Kidney (tissue), 14 donors: ENCODE data around the gene BCO2. TPM values are rescaled to one million over a fixed set of nuclear protein-coding genes. Genes with fewer than 3 reads are reported as not detected.
A peak's percentile ranks its signal among the peaks of the same experiment; 100 is the strongest.
"Not testable (repeated sequence)": the region's sequence is repeated elsewhere in the genome, so short reads cannot be mapped to it uniquely, and the experiment has no call there.

ENCODE experiments used
- DNase-seq, 5 donors: peaks; one replicate each; pipeline ENCODE4 v3.0.0-alpha.2; 2013 to 2020
- FAIRE-seq: peaks from 2 replicates; lab custom pipeline; 2012; peaks lifted over from hg19 to GRCh38; lab: Jason Lieb, UNC
- H3K27ac ChIP-seq, 2 donors: one replicate each; pipeline ENCODE4 v1.7.0; 2013; ENCODE audit warnings: low read depth in 2 of 2, low read length in 2 of 2, inconsistent platforms in 1 of 2
- H3K27me3 ChIP-seq: one replicate; pipeline ENCODE4 v1.7.1; 2013; ENCODE audit warnings: low read length, inconsistent platforms; ENCODE audit not compliant: control insufficient read depth, insufficient read depth
- H3K36me3 ChIP-seq, 3 donors: one replicate each; pipeline versions ENCODE4 v1.7.0 to v1.7.1; 2013; ENCODE audit warnings: low read length in 3 of 3, control low read depth in 1 of 3, inconsistent platforms in 1 of 3; ENCODE audit not compliant: insufficient read depth in 3 of 3, control insufficient read depth in 2 of 3
- H3K4me1 ChIP-seq, 3 donors: one replicate each; pipeline versions ENCODE4 v1.7.0 to v1.7.1; 2013; ENCODE audit warnings: low read length in 3 of 3, inconsistent platforms in 1 of 3, low read depth in 1 of 3; ENCODE audit not compliant: control insufficient read depth in 2 of 3, insufficient read depth in 2 of 3
- H3K4me3 ChIP-seq, 3 donors: one replicate each; pipeline versions ENCODE4 v1.7.0 to v1.8.1; 2013; ENCODE audit warnings: low read length in 3 of 3, control low read depth in 1 of 3, inconsistent platforms in 1 of 3
- H3K9ac ChIP-seq, 3 donors: one replicate each; pipeline versions ENCODE4 v1.7.0 to v1.7.1; 2013; ENCODE audit warnings: low read length in 3 of 3, control low read depth in 1 of 3, inconsistent platforms in 1 of 3
- H3K9me3 ChIP-seq, 3 donors: one replicate each; pipeline versions ENCODE4 v1.7.0 to v1.7.1; 2013; ENCODE audit warnings: low read length in 3 of 3, control low read depth in 1 of 3, inconsistent platforms in 1 of 3; ENCODE audit not compliant: control insufficient read depth in 2 of 3, insufficient read depth in 1 of 3
- intact Hi-C: fragments of 100-400 bp; cut with DNase I; formaldehyde crosslinking; loops from one replicate; pipeline ENCODE4 v1.11.1; 2022
- polyA plus RNA-seq: library from polyadenylated mRNA; stranded (reverse); fragments of 350-450 nt; fragmentation: Illumina TruSeq; extraction: RNeasy Lipid Tissue Mini Kit (QIAGEN cat#74804); gene quantifications from one replicate; pipeline ENCODE4 v1.2.3, GENCODE V29; 2014; ENCODE audit warnings: low read depth, low replicate concordance; ENCODE audit not compliant: insufficient read depth
- total RNA-seq: library from RNA; stranded (reverse); fragmentation: NEBNext Ultra II Directional; extraction: Animal tissue kit (Norgen Biotek cat#: 25700); gene quantifications from one replicate; pipeline ENCODE4 v1.2.1, GENCODE V29; 2021
- TF ChIP-seq, protein P1 (sequence below): IDR thresholded peaks from 3 replicates; pipeline ENCODE4 v1.5.1; 2012; ENCODE audit warnings: mild to moderate bottlenecking, moderate library complexity, borderline replicate concordance; ENCODE audit not compliant: insufficient read depth; ENCODE audit errors: extremely low read depth
- donor health status: control.
- donor health status: control.
- donor health status: control.
- donor health status: control.
- donor health status: control.
- donor health status: DM: yes; HTN: yes; CAD: no.
- donor health status: Normal renal cell carcinoma (clear cell type).

The BCO2 gene
- total and polyA plus RNA-seq, 2 donors from 2014 or later, result 6.9 to 9.6 TPM

DNA sequence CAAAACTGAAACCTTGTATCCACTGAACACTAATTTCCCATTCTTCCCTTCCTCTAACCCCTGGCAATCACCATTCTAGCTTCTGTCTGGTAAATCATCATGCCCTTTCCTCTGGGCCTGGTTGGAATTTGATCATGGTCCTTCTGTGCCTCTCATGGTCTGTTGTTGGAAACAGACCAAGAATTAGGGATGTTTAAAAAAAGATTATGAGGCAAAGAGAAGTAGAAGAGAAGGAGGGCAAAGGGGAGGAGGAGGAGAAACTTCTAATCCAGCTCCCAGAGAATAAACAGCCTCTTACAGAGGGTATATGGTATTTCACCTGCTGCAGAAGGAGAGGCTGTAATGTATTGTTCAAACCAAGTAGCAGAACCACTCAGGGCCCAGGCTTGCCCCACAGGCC lies 10.6 kb downstream of the BCO2 start:
- TF ChIP-seq, protein P1, sequence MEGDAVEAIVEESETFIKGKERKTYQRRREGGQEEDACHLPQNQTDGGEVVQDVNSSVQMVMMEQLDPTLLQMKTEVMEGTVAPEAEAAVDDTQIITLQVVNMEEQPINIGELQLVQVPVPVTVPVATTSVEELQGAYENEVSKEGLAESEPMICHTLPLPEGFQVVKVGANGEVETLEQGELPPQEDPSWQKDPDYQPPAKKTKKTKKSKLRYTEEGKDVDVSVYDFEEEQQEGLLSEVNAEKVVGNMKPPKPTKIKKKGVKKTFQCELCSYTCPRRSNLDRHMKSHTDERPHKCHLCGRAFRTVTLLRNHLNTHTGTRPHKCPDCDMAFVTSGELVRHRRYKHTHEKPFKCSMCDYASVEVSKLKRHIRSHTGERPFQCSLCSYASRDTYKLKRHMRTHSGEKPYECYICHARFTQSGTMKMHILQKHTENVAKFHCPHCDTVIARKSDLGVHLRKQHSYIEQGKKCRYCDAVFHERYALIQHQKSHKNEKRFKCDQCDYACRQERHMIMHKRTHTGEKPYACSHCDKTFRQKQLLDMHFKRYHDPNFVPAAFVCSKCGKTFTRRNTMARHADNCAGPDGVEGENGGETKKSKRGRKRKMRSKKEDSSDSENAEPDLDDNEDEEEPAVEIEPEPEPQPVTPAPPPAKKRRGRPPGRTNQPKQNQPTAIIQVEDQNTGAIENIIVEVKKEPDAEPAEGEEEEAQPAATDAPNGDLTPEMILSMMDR, result no peak
- H3K27me3 ChIP-seq, result no peaks in the 10 kb centered on the region
- no peak for FAIRE-seq
- H3K9ac ChIP-seq, result no peak overlapping the region
- H3K27ac ChIP-seq, result no peak overlapping the region
- intact Hi-C loops, result no loop called here
- H3K36me3 ChIP-seq, result no peaks in the 10 kb centered on the region
- no peaks in the 10 kb centered on the region for H3K9me3 ChIP-seq
- H3K4me3 ChIP-seq, result no peak overlapping the region
- no peaks in the 10 kb centered on the region for H3K4me1 ChIP-seq
- DNase-seq, result no peak

DNA sequence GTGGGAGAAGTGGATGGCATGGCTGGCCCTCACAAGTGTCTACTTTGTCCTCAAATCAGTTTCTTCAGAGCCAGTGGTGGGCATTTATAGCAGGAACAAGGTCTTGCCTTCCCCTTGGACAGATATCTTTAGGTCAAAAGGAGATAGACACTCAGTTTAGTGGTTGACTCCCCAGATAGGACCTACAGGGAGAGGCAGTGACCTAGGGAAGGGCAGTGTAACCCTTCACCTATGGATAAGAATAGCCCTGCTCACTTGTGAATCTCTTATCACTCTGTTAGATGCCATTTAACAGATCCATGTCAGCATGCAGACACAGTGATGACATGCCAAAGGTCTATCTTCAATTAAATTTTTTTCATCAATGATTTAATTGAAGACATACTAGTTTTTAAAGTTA lies 11.0 kb downstream of the BCO2 start:
- DNase-seq, result no peak
- intact Hi-C loops, result no loop called here
- FAIRE-seq, result no peak
- no peaks in the 10 kb centered on the region for H3K9me3 ChIP-seq
- no peak overlapping the region for H3K4me3 ChIP-seq
- H3K9ac ChIP-seq, result no peak overlapping the region
- H3K4me1 ChIP-seq, result no peaks in the 10 kb centered on the region
- TF ChIP-seq, protein P1, result no peak
- H3K36me3 ChIP-seq, result no peaks in the 10 kb centered on the region
- H3K27ac ChIP-seq, result no peak overlapping the region
- no peaks in the 10 kb centered on the region for H3K27me3 ChIP-seq

DNA sequence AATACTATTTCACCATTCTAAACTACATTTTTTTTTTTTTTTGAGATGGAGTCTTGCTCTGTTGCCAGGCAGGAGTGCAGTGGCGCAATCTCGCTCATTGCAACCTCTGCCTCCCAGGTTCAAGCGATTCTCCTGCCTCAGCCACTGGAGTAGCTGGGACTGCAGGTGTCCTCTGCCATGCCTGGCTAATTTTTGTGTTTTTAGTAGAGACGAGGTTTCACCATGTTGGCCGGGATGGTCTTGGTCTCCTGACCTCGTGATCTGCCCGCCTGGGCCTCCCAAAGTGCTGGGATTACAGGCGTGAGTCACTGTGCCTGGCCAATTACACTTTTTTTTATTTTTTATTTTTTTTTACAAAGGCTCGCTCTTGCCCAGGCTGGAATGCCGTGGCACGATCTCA lies 19.8 kb downstream of the BCO2 start:
- FAIRE-seq, H3K36me3 ChIP-seq, H3K9me3 ChIP-seq, H3K4me1 ChIP-seq, H3K27me3 ChIP-seq, H3K9ac ChIP-seq, H3K27ac ChIP-seq, H3K4me3 ChIP-seq, intact Hi-C loops: not testable (repeated sequence)
- peak in 1 of 5 donors; percentile 67 for DNase-seq

DNA sequence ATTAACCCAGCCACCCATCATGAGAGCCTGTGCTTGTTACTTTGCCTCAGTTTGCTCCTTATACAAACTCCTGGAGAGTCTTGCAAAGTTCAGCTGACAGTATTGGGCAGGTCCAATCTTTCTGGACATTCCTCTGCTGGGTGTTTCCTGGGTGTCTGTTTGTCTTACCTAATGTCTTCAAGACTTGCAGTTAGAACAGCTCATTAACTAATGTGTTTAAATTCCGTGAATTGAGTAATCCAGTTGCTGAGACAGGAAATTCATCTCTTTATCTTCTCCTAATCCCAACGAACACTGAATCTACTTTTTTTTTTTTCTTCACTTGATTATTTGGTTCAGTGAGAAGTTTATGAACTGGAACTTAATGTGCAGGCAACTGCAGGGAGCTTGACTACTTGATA lies 20.6 kb downstream of the BCO2 start:
- TF ChIP-seq, protein P1, result no peak
- no peak for FAIRE-seq
- intact Hi-C loops, result no loop called here

More for the DNA sequence above, 20.6 kb downstream of the BCO2 start:
- no peaks in the 10 kb centered on the region for H3K9me3 ChIP-seq
- H3K4me1 ChIP-seq, result peaks cover 0 to 3% (median 0%) of the 10 kb centered on the region in 3 donors
- no peaks in the 10 kb centered on the region for H3K36me3 ChIP-seq
- no peak overlapping the region for H3K9ac ChIP-seq
- H3K27ac ChIP-seq, result no peak overlapping the region
- no peaks in the 10 kb centered on the region for H3K27me3 ChIP-seq
- peak in 2 of 5 donors; percentile 38 to 47 for DNase-seq
- no peak overlapping the region for H3K4me3 ChIP-seq
